ENCODE results near the gene VWA5B2. TPM values are rescaled to one million over a fixed set of nuclear protein-coding genes. Genes with fewer than 3 reads are reported as not detected.

VWA5B2 gene
- total RNA-seq, 1 experiment from 2014 or later: 10.6 TPM

GRCh38 chr3:184277366-184277765 lies 48.0 kb downstream of the VWA5B2 start:
- no TSS peak for BruUV-seq (replicated peaks)
- POLR2A ChIA-PET: no interaction called here
- Histone ChIP-seq H3K36me3 (ENCODE audit: control insufficient read depth in 1 of 2, insufficient read depth in 2 of 2, low read length in 2 of 2) (no peaks in the 10 kb centered on the region), H3K4me2 (ENCODE audit: low read length) (no peak overlapping the region), H2AFZ (ENCODE audit: low read depth, low read length, poor library complexity, severe bottlenecking) (no peak overlapping the region), H3K27me3 (ENCODE audit: insufficient read depth, low read length) (no peaks in the 10 kb centered on the region), H4K20me1 (ENCODE audit: insufficient read depth) (no peaks in the 10 kb centered on the region), H3K9me2 (ENCODE audit: insufficient read depth) (no peaks in the 10 kb centered on the region), H3K9ac (ENCODE audit: low read length) (no peak overlapping the region), H3K4me3 (replicated peaks in 1 of 2; ENCODE audit: low read depth in 1 of 2, low read length in 2 of 2) (no peak overlapping the region), H3K27ac (ENCODE audit: low read depth, low read length) (no peak overlapping the region), H3K79me2 (ENCODE audit: insufficient read depth, low read length) (no peaks in the 10 kb centered on the region), H3K4me1 (ENCODE audit: control insufficient read depth in 1 of 2, insufficient read depth in 2 of 2, low read length in 2 of 2) (no peaks in the 10 kb centered on the region), H3K9me3 (ENCODE audit: control insufficient read depth in 1 of 2, insufficient read depth in 1 of 2, low read depth in 1 of 2, low read length in 2 of 2) (no peaks in the 10 kb centered on the region)
- RAD21 ChIA-PET (ENCODE audit: low non-redundant PET in 1 of 2, low total read pairs in 2 of 2, uncharacterized antibody in 2 of 2, unreplicated experiment in 2 of 2): no interaction called here
- intact Hi-C loops (cut with micrococcal nuclease): no loop called here
- TF ChIP-seq EZH2 (IDR thresholded peaks at IDR 0.05) (no peak), POLR2AphosphoS5 (IDR thresholded peaks at IDR 0.05; ENCODE audit: low read depth, low read length) (no peak), SIN3A (IDR thresholded peaks at IDR 0.05; ENCODE audit: low read depth) (no peak), FOSL1 (IDR thresholded peaks at IDR 0.05; ENCODE audit: low read depth) (no peak), JUND (IDR thresholded peaks at IDR 0.05) (no peak), RAD21 (IDR thresholded peaks at IDR 0.05; ENCODE audit: low read depth) (no peak), CTCF (IDR thresholded peaks at IDR 0.05 in 2 of 3, conservative IDR thresholded peaks at IDR 0.05 in 1 of 3; ENCODE audit: borderline replicate concordance in 1 of 3, insufficient read depth in 1 of 3, low read depth in 2 of 3, low read length in 2 of 3) (no peak), ZFX (IDR thresholded peaks at IDR 0.05) (no peak), EGR1 (IDR thresholded peaks at IDR 0.05; ENCODE audit: low read depth) (no peak), POLR2A (IDR thresholded peaks at IDR 0.05; ENCODE audit: borderline replicate concordance, extremely low read depth, insufficient read depth, insufficient read length) (no peak), ZBTB33 (IDR thresholded peaks at IDR 0.05; ENCODE audit: extremely low read depth, insufficient replicate concordance, low read length) (no peak), CBX3 (IDR thresholded peaks at IDR 0.05; ENCODE audit: low read depth) (no peak), MAX (IDR thresholded peaks at IDR 0.05) (no peak), ATF3 (IDR thresholded peaks at IDR 0.05) (no peak), CEBPB (IDR thresholded peaks at IDR 0.05; ENCODE audit: low read depth) (no peak), ZNF274 (IDR thresholded peaks at IDR 0.05; ENCODE audit: low read depth, low read length) (no peak), ELF1 (IDR thresholded peaks at IDR 0.05; ENCODE audit: borderline replicate concordance, low read depth) (no peak)
- CTCF ChIA-PET: no interaction called here
- ATAC-seq: no peak; the same call in 1 of the 2 replicates
- DNase-seq (ENCODE audit: low read depth, low spot score): no peak
